Astrocyte of the hippocampus (primary cell): ENCODE results near the gene ZNF564.
A peak's percentile ranks its signal among the peaks of the same experiment; 100 is the strongest.
"Not testable (repeated sequence)": the region's sequence is repeated elsewhere in the genome, so short reads cannot be mapped to it uniquely, and the experiment has no call there.

Experiments
- DNase-seq: peaks from one replicate; pipeline ENCODE4 v3.0.0; 2011; ENCODE audit warnings: low read depth, low spot score

Gene ZNF564

DNA sequence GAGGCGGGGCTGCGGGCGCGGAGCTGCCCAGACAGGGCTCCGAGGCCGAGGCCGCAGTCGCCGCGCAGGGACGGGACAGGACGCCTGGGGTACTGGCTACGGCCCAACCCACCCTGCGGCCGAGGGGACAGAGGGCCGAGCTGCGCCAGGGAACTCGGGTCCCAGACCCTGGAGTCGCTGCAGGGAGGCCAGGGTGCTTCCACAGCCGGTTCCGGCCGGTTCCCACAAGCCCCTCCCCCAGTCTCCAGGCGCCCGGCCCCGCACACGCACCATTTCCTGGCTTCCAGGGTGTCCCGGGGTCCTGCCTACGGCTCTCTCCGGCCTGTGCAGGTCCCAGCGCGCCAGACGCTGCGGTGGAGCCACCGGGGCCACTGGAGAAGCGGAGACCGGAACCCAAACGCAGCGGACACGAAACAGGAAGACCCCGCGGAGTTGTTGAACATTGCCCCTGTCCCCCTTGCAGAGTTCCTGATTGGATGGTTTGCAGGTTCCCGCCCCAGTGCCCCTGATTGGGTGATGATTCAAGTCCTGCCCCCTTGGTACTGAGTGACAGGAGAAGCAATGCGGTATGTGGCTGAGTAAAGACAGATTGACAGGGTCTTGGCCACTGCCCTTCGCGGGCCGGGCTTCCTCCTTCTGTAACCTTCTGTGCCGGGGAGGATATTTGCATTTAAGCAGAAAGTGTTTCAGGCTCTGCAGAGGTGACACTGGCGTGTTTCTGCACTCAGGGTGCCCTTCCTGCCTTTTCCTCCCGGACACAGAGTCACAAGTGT lies at the start of gene ZNF564:
Gene ZNF564 (minus strand): TSS at position 423 of the 773 bp plus-strand sequence. CDS start 150 bp downstream, at position 273.
- peak; percentile 98 for DNase-seq

DNA sequence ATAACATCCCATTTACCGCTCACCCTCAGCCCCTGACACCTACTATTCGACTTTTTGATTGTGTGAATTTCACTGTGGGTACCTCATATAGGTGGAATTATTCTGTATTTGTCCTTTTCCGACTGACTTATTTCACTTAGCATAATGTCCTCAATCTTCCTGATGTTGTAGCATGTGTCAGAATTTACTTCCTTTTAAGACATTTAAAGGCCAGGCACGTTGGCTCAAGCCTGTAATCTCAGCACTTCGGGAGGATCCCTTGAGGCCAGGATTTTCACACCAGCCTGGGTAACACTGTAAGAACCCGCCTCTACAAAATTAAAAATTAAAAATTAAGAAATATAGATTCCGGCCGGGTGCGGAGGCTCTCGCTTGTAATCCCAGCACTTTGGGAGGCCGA lies 46.3 kb upstream of the ZNF564 start:
- no peak for DNase-seq

- peak; percentile 29 for DNase-seq
Measured at GRCh38 chr19:12596927-12597548, 45.8 kb upstream of the ZNF564 start.

DNA sequence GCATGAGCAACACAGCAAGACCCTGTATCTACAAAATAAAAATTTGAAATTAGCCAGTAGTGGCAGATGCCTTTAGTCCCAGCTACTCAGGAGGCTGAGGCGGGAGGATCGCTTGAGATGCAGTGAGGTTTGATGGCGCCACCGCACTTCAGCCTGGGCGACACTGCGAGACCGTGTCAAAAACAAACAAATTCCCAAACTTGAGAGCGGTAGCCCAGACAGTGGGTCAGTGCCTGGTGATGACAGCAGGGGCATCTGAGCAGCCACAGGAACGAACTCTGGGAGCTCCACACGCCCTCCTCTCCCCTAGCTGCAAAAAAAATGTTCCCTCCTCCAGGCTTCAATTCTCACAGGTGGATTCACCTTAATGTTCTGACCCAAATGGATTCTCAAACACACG lies 45.2 kb upstream of the ZNF564 start:
- no peak for DNase-seq

DNA sequence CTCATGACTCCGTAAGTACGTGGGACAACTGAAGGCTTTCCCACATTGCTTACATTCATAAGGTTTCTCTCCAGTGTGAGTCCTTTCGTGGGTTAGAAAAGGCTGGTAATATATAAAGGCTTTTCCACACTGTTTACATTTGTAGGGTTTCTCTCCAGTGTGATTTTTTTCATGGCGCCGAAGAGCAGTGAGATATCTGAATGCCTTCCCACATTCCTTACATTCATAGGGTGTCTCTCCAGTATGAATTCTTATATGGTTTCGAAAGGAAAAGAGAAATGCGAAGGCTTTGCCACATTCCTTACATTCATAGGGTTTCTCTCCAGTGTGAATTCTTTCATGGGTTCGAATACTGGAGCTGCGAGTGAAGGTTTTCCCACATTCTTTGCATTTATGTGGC lies 29.8 kb upstream of the ZNF564 start:
- DNase-seq: no peak

- DNase-seq: peak; percentile 67
Measured at GRCh38 chr19:12580180-12580694, 29.0 kb upstream of the ZNF564 start.

DNA sequence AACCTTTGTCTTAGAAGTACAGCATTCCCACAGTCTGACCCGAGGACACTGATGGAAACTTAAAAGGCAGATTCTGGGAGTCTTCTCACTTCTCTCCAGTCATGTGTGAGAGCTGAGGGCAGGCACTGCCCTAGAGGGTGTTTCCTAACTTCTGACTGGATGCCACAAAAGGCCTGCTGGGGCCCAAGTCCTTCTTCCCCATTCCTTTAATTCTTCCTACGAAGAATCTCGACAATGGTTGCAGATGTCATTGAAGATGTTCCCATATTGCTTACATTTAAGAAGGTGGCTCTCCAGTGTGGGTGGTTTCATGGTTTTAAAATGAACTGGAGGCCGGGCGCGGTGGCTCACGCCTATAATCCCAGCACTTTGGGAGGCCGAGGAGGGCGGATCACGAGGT lies 27.4 kb upstream of the ZNF564 start:
- DNase-seq: no peak

GRCh38 chr19:12574036-12574435 lies 22.8 kb upstream of the ZNF564 start:
- DNase-seq: no peak

DNA sequence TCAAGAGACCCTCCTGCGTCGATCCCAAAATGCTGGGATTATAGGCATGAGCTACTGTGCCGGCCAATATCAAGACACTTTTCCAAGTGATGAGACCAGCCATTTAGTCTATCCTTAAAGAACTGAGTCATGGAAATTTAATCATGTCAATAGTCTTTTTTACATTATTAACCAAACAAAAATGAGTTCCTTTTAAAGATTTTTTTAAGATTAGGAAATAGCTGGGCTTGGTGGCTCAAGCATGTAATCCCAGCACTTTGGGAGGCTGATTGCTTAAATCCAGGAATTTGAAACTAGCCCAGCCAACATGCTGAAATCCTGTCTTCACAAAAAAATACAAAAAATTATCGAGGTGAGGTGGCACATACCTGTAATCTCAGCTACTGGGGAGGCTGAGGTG lies 16.7 kb upstream of the ZNF564 start:
- DNase-seq: no peak

GRCh38 chr19:12566380-12566779 lies 15.1 kb upstream of the ZNF564 start:
- not testable (repeated sequence) for DNase-seq

DNA sequence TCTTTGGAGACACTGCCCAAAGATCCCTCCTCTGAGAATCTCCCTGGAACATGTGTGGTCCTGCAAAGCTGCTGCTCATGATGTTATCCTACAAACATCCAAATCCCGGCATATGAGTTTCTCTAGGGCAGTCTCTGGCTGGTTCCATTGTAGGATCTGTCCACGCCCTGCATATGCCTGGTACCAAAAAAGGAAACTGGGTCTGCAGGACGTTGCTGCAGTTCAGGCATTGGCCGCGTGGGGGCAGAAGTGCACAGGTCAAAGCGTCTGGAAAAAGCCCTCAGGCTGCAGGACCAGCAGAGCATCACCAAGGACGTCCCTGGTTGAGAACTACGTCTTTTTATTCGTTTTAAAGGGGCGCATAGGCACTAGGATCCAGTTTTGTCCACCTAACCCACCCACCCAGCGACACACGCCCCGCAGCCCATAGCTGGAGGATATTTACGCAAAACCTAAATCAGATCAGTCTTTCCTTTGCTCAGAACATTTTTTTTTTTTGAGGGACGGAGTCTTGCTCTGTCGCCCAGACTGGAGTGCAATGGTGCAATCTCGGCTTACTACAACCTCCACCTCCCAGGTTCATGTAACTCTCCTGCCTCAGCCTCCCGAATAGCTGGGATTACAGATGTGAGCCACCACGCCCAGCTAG lies 12.9 kb upstream of the ZNF564 start:
- peak; percentile 94 for DNase-seq

- DNase-seq: no peak
Measured at GRCh38 chr19:12555456-12555930, 4.2 kb upstream of the ZNF564 start.

GRCh38 chr19:12546903-12547302 lies 4.4 kb downstream of the ZNF564 start:
- DNase-seq: no peak

DNA sequence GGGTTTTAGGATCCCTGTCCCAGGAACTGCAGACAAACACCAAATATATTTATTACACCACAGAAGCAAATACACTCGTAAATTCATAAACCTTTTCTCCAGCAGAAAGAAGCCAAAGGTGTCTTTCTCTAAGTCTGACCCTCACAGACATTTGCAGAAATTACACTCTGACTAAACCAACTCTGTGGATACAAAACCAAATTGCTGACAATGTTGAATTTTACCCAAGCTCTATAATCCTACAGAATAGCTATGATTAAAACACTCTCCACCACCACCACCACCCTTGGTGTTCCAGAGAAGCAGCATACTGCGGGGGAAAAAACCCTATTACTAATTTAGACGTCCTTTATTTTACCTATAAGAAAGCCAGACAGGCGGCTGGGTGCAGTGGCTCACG lies 5.2 kb downstream of the ZNF564 start:
- no peak for DNase-seq

GRCh38 chr19:12545267-12545666 lies 6.0 kb downstream of the ZNF564 start:
- DNase-seq: no peak

DNA sequence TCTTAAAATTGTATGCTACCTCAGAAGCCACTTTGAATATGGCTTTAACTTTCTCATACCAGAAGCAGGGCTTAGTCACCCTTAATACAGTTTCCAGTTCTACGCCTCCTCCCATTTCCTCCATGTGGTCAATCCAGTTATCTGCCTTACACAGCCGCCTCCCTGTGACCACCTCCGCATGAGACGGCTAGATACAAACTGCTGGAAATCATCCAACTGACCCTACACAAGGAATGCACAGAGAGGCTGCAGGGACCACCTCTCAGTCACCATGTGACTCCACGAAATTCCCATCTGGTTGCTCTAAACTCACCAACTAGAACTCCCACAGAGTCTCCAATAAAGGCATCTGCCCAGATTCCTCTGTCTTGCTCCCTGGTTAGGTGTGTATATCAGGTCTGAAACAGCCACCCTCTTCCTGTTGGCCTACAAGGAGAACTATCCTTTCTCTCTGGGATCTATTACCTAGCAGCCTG lies 6.8 kb downstream of the ZNF564 start:
- DNase-seq: peak; percentile 37

- no peak for DNase-seq
Measured at GRCh38 chr19:12543855-12544254, 7.4 kb downstream of the ZNF564 start.

DNA sequence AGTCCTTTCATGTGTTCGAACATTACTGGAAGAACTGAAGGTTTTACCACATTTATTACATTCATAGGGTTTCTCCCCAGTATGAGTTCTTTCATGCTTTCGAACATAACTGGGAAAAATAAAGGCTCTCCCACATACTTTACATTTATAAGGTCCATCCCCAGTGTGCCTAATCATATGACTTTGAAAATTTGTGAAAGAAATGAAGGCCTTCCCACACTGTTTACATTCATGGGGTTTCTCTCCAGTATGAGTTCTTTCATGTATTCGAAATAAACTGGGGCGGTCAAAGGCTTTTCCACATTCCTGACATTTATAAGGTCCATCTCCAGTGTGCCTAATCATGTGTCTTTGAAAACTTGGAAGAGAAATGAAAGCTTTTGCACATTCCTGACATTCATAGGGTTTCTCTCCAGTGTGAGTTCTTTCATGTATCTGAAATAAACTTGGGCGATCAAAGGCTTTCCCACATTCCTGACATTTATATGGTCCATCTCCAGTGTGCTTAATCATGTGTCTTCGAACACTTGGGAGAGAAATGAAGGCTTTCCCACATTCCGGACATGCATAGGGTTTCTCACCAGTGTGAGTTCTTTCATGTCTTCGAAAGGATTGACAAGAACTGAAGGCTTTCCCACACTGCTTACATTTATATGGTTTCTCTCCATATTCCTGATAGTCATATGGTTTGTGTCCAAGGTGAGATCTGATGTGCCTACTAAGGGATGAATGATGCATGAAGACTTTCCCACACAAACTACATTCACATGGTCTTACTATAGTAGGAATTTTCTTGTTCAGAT lies 24.0 kb downstream of the ZNF564 start:
- DNase-seq: peak; percentile 38

DNA sequence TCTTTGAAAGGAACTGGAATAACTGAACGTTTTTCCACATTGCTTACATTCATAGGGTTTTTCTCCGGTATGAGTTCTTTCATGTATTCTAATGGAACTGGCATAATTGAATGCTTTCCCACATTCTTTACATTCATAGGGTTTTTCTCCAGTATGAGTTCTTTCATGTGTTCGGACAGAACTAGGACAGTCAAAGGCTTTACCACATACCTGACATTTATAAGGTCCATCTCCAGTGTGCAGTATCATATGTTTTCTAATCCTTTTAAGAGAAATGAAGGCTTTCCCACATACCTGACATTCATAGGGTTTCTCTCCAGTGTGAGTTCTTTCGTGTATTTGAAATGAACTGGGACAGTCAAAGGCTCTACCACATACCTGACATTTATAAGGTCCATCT lies 24.7 kb downstream of the ZNF564 start:
- no peak for DNase-seq

- DNase-seq: no peak
Measured at GRCh38 chr19:12521996-12522395, 29.3 kb downstream of the ZNF564 start.

DNA sequence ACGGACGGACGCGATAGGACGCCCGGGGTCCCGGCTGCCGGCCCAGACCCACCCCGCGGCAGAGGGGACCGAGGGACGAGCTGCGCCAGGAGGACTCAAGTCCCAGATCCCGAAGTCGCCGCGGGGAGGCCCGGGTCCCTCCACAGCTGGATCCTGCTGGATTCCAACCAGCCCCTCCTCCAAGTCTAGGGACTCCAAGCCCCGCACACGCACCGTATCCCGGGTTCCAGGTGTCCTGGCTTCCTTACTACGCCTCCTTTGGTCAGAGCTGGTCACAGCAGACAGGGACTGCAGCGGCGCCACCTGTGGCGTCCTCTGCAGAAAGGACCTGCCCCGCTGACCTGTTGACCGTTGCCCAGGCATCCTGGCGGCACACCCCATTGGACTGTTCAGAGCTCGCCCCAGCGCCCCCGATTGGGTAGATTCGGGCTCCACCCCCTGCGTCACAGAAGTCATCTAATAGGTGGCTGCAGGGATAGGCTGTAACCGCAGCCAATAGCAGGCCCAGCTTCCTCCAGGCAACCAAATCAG lies 37.7 kb downstream of the ZNF564 start:
- no peak for DNase-seq
